ENCODE measurements around the gene PNP. TPM values are rescaled to one million over a fixed set of nuclear protein-coding genes. Genes with fewer than 3 reads are reported as not detected.

PNP gene
- polyA plus RNA-seq, 1 donor from 2014 or later: 12.6 TPM

GRCh38 chr14:20424851-20425250, 44.4 kb upstream of the PNP start:
- no peaks in the 10 kb centered on the region for H3K9me2 ChIP-seq (ENCODE audit: insufficient read depth, low read length)

GRCh38 chr14:20427231-20428009, 41.8 kb upstream of the PNP start:
- no peak overlapping the region for H3K4me2 ChIP-seq (ENCODE audit: low read length)
- H3K9me3 ChIP-seq (ENCODE audit: low read length): no peaks in the 10 kb centered on the region
- no peaks in the 10 kb centered on the region for H4K20me1 ChIP-seq (ENCODE audit: insufficient read depth)
- H2AFZ ChIP-seq (ENCODE audit: low read depth, low read length): no peak overlapping the region
- H3K79me2 ChIP-seq (replicated peaks; ENCODE audit: insufficient read depth, low read length): no peaks in the 10 kb centered on the region
- no peaks in the 10 kb centered on the region for H3F3A ChIP-seq (ENCODE audit: insufficient read depth, low read length, poor library complexity, severe bottlenecking)
- no peaks in the 10 kb centered on the region for H3K36me3 ChIP-seq (ENCODE audit: insufficient read depth, low read length)
- no peak overlapping the region for H3K27ac ChIP-seq (ENCODE audit: low read length)
- H3K4me3 ChIP-seq (ENCODE audit: low read length): no peak overlapping the region
- H3K27me3 ChIP-seq (ENCODE audit: insufficient read depth, low read depth, low read length): no peaks in the 10 kb centered on the region
- no peak overlapping the region for H3K9ac ChIP-seq (ENCODE audit: low read length)
- H3K9me2 ChIP-seq (ENCODE audit: insufficient read depth, low read length): no peaks in the 10 kb centered on the region
- TF ChIP-seq MXI1 (conservative IDR thresholded peaks at IDR 0.05; ENCODE audit: poor library complexity, severe bottlenecking) (no peak), EP300 (conservative IDR thresholded peaks at IDR 0.05; ENCODE audit: poor library complexity, severe bottlenecking) (no peak), CTCF (IDR thresholded peaks at IDR 0.05; ENCODE audit: poor library complexity, severe bottlenecking) (no peak), RAD21 (conservative IDR thresholded peaks at IDR 0.05) (no peak), EZH2 (IDR thresholded peaks at IDR 0.05; ENCODE audit: borderline replicate concordance, insufficient read depth, low read length, poor library complexity, severe bottlenecking) (no peak), SMC3 (conservative IDR thresholded peaks at IDR 0.05; ENCODE audit: poor library complexity) (no peak)

More at GRCh38 chr14:20424851-20425250, 44.4 kb upstream of the PNP start:
- no peaks in the 10 kb centered on the region for H3K9me3 ChIP-seq (ENCODE audit: low read length)
- no peaks in the 10 kb centered on the region for H3F3A ChIP-seq (ENCODE audit: insufficient read depth, low read length, poor library complexity, severe bottlenecking)
- no peak overlapping the region for H2AFZ ChIP-seq (ENCODE audit: low read depth, low read length)
- no peak for TF ChIP-seq EZH2 (IDR thresholded peaks at IDR 0.05; ENCODE audit: borderline replicate concordance, insufficient read depth, low read length, poor library complexity, severe bottlenecking)
- TF ChIP-seq RAD21 (conservative IDR thresholded peaks at IDR 0.05): no peak
- no peak for TF ChIP-seq SMC3 (conservative IDR thresholded peaks at IDR 0.05; ENCODE audit: poor library complexity)
- no peak for TF ChIP-seq TAF1 (IDR thresholded peaks at IDR 0.05; ENCODE audit: low read depth)
- TF ChIP-seq REST (IDR thresholded peaks at IDR 0.05; ENCODE audit: borderline replicate concordance): no peak
- TF ChIP-seq POLR2AphosphoS5 (IDR thresholded peaks at IDR 0.05): no peak
- TF ChIP-seq CTCF (IDR thresholded peaks at IDR 0.05; ENCODE audit: poor library complexity, severe bottlenecking): no peak
- no peaks in the 10 kb centered on the region for H3K36me3 ChIP-seq (ENCODE audit: insufficient read depth, low read length)
- H3K4me3 ChIP-seq (ENCODE audit: low read length): no peak overlapping the region
- no peaks in the 10 kb centered on the region for H3K79me2 ChIP-seq (replicated peaks; ENCODE audit: insufficient read depth, low read length)
- no peak overlapping the region for H3K4me2 ChIP-seq (ENCODE audit: low read length)
- no peak overlapping the region for H3K9ac ChIP-seq (ENCODE audit: low read length)
- H4K20me1 ChIP-seq (ENCODE audit: insufficient read depth): no peaks in the 10 kb centered on the region
- no peak overlapping the region for H3K27ac ChIP-seq (ENCODE audit: low read length)
- H3K27me3 ChIP-seq (ENCODE audit: insufficient read depth, low read depth, low read length): no peaks in the 10 kb centered on the region

Data from neural cell (in vitro differentiated cells).